ENCODE results near the gene TMEM217. TPM values are rescaled to one million over a fixed set of nuclear protein-coding genes. Genes with fewer than 3 reads are reported as not detected.
"Not testable (repeated sequence)": the region's sequence is repeated elsewhere in the genome, so short reads cannot be mapped to it uniquely, and the experiment has no call there.

TMEM217 gene
- total RNA-seq, 1 donor from 2014 or later: 4.8 TPM

DNA sequence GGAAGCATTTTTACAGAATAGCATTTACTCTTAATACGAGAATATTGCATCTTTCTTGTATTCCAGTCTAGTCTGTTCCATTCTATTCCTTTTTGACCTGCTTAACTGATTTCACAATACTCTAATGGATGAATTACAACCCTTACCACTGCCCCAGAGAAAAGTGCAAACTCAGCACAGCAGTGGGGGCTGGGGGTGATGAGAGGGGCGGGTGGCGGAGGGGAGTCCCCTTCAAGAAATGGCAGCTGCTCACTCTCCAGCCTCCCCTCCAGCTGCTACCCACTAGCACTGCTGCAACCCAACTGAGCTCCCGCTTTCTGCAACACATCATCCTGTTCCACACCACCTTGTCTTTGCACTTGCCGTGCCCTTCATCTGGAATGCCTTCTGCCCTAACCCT lies 57.9 kb downstream of the TMEM217 start:
- Mint-ChIP-seq H3K27me3 (ENCODE audit: low read depth) (no peaks in the 10 kb centered on the region), H3K9me3 (peaks cover 4% of the 10 kb centered on the region), H3K36me3 (ENCODE audit: low read depth) (no peaks in the 10 kb centered on the region), H3K4me1 (ENCODE audit: low read depth) (peaks cover 36% of the 10 kb centered on the region), H3K27ac (no peak overlapping the region), H3K4me3 (ENCODE audit: low read depth) (no peak overlapping the region)
- intact Hi-C loops (cut with micrococcal nuclease): loop anchor here (10.0 kb wide), 1 partner anchor 285 kb away; no protein-coding TSS in a partner anchor
- DNase-seq (ENCODE audit: low spot score): no peak

- H3K27ac Mint-ChIP-seq; DNase-seq (ENCODE audit: low spot score); H3K36me3 Mint-ChIP-seq (ENCODE audit: low read depth); H3K27me3 Mint-ChIP-seq (ENCODE audit: low read depth); H3K9me3 Mint-ChIP-seq; intact Hi-C loops (cut with micrococcal nuclease); H3K4me3 Mint-ChIP-seq (ENCODE audit: low read depth): not testable (repeated sequence)
- peaks cover 35% of the 10 kb centered on the region for H3K4me1 Mint-ChIP-seq (ENCODE audit: low read depth)
These were observed 61.5 kb downstream of the TMEM217 start for GRCh38 chr6:37196451-37196850.

DNA sequence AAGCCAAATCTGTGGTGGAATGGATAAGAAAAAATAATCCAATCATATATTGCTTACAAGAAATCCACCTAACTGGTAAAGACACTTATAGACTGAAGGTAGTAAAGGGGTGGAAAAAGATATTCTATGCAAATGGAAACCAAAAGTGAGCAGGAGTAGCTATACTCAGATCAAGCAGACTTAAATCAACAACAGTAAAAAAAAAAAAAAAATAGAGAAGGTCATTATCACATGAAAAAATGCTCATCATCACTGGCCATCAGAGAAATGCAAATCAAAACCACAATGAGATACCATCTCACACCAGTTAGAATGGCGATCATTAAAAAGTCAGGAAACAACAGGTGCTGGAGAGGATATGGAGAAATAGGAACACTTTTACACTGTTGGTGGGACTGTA lies 63.1 kb downstream of the TMEM217 start:
- H3K36me3 Mint-ChIP-seq (ENCODE audit: low read depth); DNase-seq (ENCODE audit: low spot score); intact Hi-C loops (cut with micrococcal nuclease); H3K4me3 Mint-ChIP-seq (ENCODE audit: low read depth); H3K27me3 Mint-ChIP-seq (ENCODE audit: low read depth); H3K9me3 Mint-ChIP-seq: not testable (repeated sequence)
- Mint-ChIP-seq H3K4me1 (ENCODE audit: low read depth) (peaks cover 32% of the 10 kb centered on the region), H3K27ac (peak overlapping the region; percentile 93)

GRCh38 chr6:37192666-37193065 lies 65.3 kb downstream of the TMEM217 start:
- Mint-ChIP-seq H3K4me3 (ENCODE audit: low read depth) (no peak overlapping the region), H3K9me3 (peaks cover 4% of the 10 kb centered on the region), H3K27me3 (ENCODE audit: low read depth) (no peaks in the 10 kb centered on the region), H3K36me3 (ENCODE audit: low read depth) (peaks cover 2% of the 10 kb centered on the region), H3K4me1 (ENCODE audit: low read depth) (peaks cover 38% of the 10 kb centered on the region), H3K27ac (no peak overlapping the region)
- intact Hi-C loops (cut with micrococcal nuclease): no loop called here
- no peak for DNase-seq (ENCODE audit: low spot score)

DNA sequence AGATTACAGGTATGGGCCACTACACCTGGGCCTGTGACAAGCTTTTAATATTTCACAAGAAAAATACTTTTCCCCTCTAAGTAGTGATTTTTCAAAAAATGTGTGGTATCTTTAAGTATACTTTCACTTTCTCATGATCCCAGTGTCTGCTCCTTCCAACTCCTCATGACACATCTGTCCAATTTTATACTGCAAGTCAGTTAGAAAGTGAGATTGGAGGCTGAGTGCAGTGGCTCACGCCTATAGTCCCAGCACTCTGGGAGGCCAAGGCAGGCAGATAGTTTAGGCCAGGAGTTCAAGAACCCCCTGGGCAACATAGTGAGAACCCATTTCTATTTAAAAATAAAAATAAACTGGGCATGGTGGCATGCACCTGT lies 67.8 kb downstream of the TMEM217 start:
- intact Hi-C loops (cut with micrococcal nuclease): loop anchor here (2.0 kb wide), 1 partner anchor 15 kb away; no protein-coding TSS in a partner anchor
- no peak for DNase-seq (ENCODE audit: low spot score)
- H3K27ac Mint-ChIP-seq: peak overlapping the region; percentile 76
- peaks cover 9% of the 10 kb centered on the region for H3K9me3 Mint-ChIP-seq
- H3K4me3 Mint-ChIP-seq (ENCODE audit: low read depth): no peak overlapping the region
- H3K36me3 Mint-ChIP-seq (ENCODE audit: low read depth): peaks cover 12% of the 10 kb centered on the region
- H3K27me3 Mint-ChIP-seq (ENCODE audit: low read depth): no peaks in the 10 kb centered on the region
- peaks cover 53% of the 10 kb centered on the region for H3K4me1 Mint-ChIP-seq (ENCODE audit: low read depth)

- DNase-seq (ENCODE audit: low spot score): no peak
- peaks cover 9% of the 10 kb centered on the region for H3K9me3 Mint-ChIP-seq
- peaks cover 12% of the 10 kb centered on the region for H3K36me3 Mint-ChIP-seq (ENCODE audit: low read depth)
- peaks cover 43% of the 10 kb centered on the region for H3K4me1 Mint-ChIP-seq (ENCODE audit: low read depth)
- H3K27me3 Mint-ChIP-seq (ENCODE audit: low read depth): no peaks in the 10 kb centered on the region
- no peak overlapping the region for H3K4me3 Mint-ChIP-seq (ENCODE audit: low read depth)
- intact Hi-C loops (cut with micrococcal nuclease): loop anchor here (2.0 kb wide), 1 partner anchor 16 kb away; no protein-coding TSS in a partner anchor
- peak overlapping the region; percentile 76 for H3K27ac Mint-ChIP-seq
These were observed 68.9 kb downstream of the TMEM217 start for GRCh38 chr6:37188962-37189510.

DNA sequence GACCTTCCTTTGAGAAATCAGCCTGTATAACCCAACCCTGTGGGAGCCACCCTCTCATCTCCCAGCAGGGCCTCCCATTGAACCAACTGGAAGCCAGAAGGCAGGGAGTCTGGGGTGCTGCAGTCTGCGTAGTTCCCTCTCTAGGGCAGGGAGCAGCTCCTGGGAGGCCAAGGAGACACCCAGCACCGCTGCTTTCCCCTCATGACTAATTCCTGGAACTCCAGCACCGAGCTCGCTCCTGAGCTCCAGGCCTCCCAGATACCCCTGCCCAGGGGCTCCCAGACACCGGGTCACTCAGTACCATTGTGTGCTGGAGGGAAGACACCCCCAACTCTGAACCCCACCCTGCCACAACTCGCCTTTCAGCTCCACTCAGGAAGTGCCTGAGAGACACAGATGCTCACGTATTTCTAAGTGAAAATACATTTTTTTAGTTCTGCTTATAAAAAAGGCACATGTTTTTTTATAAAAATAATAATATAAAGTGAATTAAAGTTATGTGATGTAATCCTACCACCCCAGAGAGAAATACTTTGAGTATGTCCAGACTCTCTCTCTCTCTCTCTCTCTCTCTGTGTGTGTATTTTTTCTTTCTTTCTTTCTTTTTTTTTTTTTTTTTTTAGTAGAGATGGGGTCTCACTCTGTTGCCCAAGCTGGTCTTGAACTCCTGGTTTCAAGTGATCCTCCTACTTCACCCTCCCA lies 70.5 kb downstream of the TMEM217 start:
- Mint-ChIP-seq H3K9me3 (peaks cover 9% of the 10 kb centered on the region), H3K4me3 (ENCODE audit: low read depth) (no peak overlapping the region), H3K4me1 (ENCODE audit: low read depth) (peaks cover 42% of the 10 kb centered on the region), H3K27ac (peak overlapping the region; percentile 85), H3K27me3 (ENCODE audit: low read depth) (no peaks in the 10 kb centered on the region), H3K36me3 (ENCODE audit: low read depth) (peaks cover 16% of the 10 kb centered on the region)
- no peak for DNase-seq (ENCODE audit: low spot score)
- intact Hi-C loops (cut with micrococcal nuclease): loop anchor here (2.0 kb wide), 1 partner anchor 15 kb away; no protein-coding TSS in a partner anchor

GRCh38 chr6:37185949-37186720 lies 71.8 kb downstream of the TMEM217 start:
- H3K27me3 Mint-ChIP-seq (ENCODE audit: low read depth); DNase-seq (ENCODE audit: low spot score); intact Hi-C loops (cut with micrococcal nuclease); H3K4me3 Mint-ChIP-seq (ENCODE audit: low read depth); H3K9me3 Mint-ChIP-seq: not testable (repeated sequence)
- Mint-ChIP-seq H3K27ac (peak overlapping the region; percentile 70), H3K4me1 (ENCODE audit: low read depth) (peaks cover 43% of the 10 kb centered on the region), H3K36me3 (ENCODE audit: low read depth) (peaks cover 16% of the 10 kb centered on the region)

- peaks cover 46% of the 10 kb centered on the region for H3K4me1 Mint-ChIP-seq (ENCODE audit: low read depth)
- H3K9me3 Mint-ChIP-seq: peaks cover 9% of the 10 kb centered on the region
- DNase-seq (ENCODE audit: low spot score): peak; percentile 73
- H3K27ac Mint-ChIP-seq: peak overlapping the region; percentile 99
- peak overlapping the region; percentile 52 for H3K4me3 Mint-ChIP-seq (ENCODE audit: low read depth)
- no peaks in the 10 kb centered on the region for H3K27me3 Mint-ChIP-seq (ENCODE audit: low read depth)
- H3K36me3 Mint-ChIP-seq (ENCODE audit: low read depth): peaks cover 14% of the 10 kb centered on the region
- intact Hi-C loops (cut with micrococcal nuclease): loop anchor here (1.0 kb wide), 2 partner anchors 10 to 22 kb away; no protein-coding TSS in a partner anchor
These were observed 75.0 kb downstream of the TMEM217 start for GRCh38 chr6:37182736-37183590.

DNA sequence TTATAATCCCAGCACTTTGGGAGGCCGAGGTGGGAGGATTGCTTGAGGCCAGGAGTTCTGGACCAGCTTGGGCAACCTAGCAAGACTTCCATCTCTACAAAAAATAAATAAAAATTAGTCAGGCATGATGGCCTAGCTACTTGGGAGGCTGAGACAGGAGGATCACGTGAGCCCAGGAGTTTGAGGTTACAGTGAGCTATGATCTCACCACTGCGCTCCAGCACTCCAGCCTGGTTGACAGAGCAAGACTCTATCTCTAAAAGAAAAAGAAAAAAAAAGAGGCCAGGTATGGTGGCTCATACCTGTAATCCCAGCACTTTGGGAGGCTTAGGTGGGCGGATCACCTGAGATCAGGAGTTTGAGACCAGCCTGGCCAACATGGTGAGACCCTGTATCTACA lies 77.3 kb downstream of the TMEM217 start:
- intact Hi-C loops (cut with micrococcal nuclease); H3K4me3 Mint-ChIP-seq (ENCODE audit: low read depth); DNase-seq (ENCODE audit: low spot score); H3K27me3 Mint-ChIP-seq (ENCODE audit: low read depth); H3K9me3 Mint-ChIP-seq: not testable (repeated sequence)
- H3K27ac Mint-ChIP-seq: peak overlapping the region; percentile 28
- H3K4me1 Mint-ChIP-seq (ENCODE audit: low read depth): peaks cover 46% of the 10 kb centered on the region
- H3K36me3 Mint-ChIP-seq (ENCODE audit: low read depth): peaks cover 27% of the 10 kb centered on the region

- Mint-ChIP-seq H3K27me3 (ENCODE audit: low read depth) (no peaks in the 10 kb centered on the region), H3K36me3 (ENCODE audit: low read depth) (peaks cover 32% of the 10 kb centered on the region), H3K4me3 (ENCODE audit: low read depth) (no peak overlapping the region), H3K4me1 (ENCODE audit: low read depth) (peaks cover 51% of the 10 kb centered on the region), H3K9me3 (no peaks in the 10 kb centered on the region), H3K27ac (peak overlapping the region; percentile 7)
- intact Hi-C loops (cut with micrococcal nuclease): no loop called here
- no peak for DNase-seq (ENCODE audit: low spot score)
These were observed 77.9 kb downstream of the TMEM217 start for GRCh38 chr6:37180075-37180474.

DNA sequence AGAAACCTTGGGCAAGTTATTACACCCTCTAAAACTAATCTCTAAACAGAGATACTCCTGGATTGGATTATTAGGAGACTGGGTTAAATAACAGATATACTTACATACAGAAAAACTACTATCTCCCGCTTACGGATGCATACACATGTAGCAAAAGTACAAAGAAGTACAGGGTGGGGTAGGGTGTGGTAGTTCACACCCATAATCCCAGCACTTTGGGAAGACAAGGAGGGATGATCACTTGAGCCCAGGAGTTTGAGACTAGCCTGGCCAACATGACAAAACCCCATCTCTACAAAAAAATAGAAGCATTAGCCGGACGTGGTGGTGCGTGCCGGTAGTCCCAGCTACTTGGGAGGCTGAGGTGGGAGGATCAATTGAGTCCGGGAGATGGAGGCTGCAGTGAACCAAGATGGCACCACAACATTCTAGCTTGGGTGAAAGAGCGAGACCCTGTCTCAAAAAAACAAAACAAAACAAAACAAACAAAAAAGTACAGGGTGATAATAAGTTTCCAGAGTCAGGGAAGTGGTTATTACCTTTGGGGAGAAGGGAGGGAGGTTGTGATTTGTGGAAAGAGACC lies 79.9 kb downstream of the TMEM217 start:
- Mint-ChIP-seq H3K27ac (peak overlapping the region; percentile 58), H3K9me3 (no peaks in the 10 kb centered on the region), H3K4me1 (ENCODE audit: low read depth) (peaks cover 68% of the 10 kb centered on the region), H3K27me3 (ENCODE audit: low read depth) (no peaks in the 10 kb centered on the region), H3K36me3 (ENCODE audit: low read depth) (peaks cover 52% of the 10 kb centered on the region), H3K4me3 (ENCODE audit: low read depth) (no peak overlapping the region)
- DNase-seq (ENCODE audit: low spot score): no peak
- intact Hi-C loops (cut with micrococcal nuclease): no loop called here
